ENCODE measurements around the gene RGSL1. TPM values are rescaled to one million over a fixed set of nuclear protein-coding genes. Genes with fewer than 3 reads are reported as not detected.
"Not testable (repeated sequence)": the region's sequence is repeated elsewhere in the genome, so short reads cannot be mapped to it uniquely, and the experiment has no call there.

The RGSL1 gene
- total and polyA plus RNA-seq, 2 donors, result not detected

DNA sequence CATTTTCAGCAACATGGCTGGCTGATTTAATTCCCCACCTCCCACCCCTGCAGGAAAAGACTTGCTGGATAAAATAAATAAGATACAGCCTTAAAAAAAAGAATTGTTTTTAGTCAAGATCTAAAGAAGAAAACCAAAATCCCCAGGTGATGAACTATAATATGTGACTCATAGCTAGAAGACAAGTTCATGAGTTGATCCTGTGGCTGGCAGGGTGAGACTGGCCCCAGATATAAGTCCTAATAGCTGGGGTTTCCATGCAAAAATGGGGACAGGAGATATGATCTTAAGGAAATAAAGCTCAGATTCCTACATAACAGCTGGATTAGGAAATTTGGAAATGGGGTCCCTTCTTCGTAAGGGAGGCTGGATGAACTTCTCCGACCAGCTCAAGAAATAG lies 21.9 kb upstream of the RGSL1 start:
- no peak overlapping the region for H3K4me3 ChIP-seq (ENCODE audit: low read depth, low read length)
- WGBS, result 85% methylated on average over 2 of the region's 2 CpGs
- no peak overlapping the region for H3K27ac ChIP-seq (ENCODE audit: low read depth)
- H3K36me3 ChIP-seq (ENCODE audit: insufficient read depth), result no peaks in the 10 kb centered on the region
- H3K4me1 ChIP-seq (ENCODE audit: insufficient read depth), result no peaks in the 10 kb centered on the region
- DNase-seq (ENCODE audit: extremely low spot score), result no peak

DNA sequence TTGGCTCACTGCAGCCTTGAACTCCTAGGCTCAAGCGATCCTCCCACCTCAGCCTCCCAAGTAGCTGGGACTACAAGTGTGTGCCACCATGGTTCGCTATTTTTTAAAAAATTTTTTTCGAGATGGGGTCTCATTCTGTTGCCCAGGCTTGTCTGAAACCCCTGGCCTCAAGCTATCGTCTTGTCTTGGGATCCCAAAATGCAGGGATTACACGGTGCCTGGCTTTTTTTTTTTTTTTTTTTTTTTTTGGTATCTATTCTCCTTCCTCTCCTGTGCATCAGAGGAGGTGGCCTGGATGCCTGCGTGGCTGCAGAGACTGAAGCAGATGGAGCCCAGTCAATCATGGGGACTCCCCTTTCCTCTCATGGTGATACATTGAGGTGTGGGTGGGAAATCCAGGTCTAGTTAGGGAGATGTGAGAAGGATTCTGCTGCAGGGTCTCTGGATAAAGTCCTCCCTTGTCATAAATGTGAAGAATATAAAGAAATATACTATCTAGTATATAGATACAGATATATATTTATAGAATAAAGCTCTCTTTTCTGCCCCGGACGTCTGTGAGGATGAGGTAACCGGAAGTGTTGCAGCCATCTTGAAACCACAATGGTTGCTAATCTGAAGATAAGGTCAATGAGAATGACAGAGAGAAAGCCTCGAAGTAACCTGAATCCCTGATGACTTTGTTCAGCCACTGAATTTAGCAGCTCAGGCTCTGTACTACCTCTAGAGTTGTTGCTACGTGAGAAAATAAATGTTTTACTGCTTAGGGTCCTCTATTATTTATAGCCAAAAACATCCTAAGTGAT lies 19.5 kb upstream of the RGSL1 start:
- Histone ChIP-seq H3K4me3 (ENCODE audit: low read depth, low read length) (no peak overlapping the region), H3K4me1 (ENCODE audit: insufficient read depth) (no peaks in the 10 kb centered on the region), H3K36me3 (ENCODE audit: insufficient read depth) (no peaks in the 10 kb centered on the region), H3K27ac (ENCODE audit: low read depth) (no peak overlapping the region)
- no peak for DNase-seq (ENCODE audit: extremely low spot score)
- 74% methylated on average over 11 of the region's 11 CpGs for WGBS

DNA sequence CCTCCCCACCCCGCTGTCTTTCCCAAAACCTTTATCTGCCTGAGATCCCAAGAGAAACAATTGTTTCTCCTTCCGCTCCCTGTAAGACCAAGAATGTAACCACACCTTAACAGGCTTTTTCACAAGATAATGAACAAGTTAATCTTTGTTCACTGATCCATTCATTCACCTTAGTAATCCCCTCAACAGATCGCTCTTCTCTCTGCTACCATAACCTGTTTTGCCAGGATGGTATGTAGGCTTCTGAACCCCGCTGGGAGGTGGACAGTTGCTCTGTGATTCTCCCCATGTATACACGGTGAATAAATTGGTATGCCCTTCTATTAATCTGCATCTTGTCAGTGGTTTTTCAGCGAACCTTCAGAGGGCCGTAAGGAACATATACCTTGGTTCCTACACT lies 18.7 kb upstream of the RGSL1 start:
- Histone ChIP-seq H3K4me3 (ENCODE audit: low read depth, low read length) (no peak overlapping the region), H3K27ac (ENCODE audit: low read depth) (no peak overlapping the region), H3K36me3 (ENCODE audit: insufficient read depth) (no peaks in the 10 kb centered on the region), H3K4me1 (ENCODE audit: insufficient read depth) (no peaks in the 10 kb centered on the region)
- DNase-seq (ENCODE audit: extremely low spot score), result no peak
- 88% methylated on average over 7 of the region's 7 CpGs for WGBS

DNA sequence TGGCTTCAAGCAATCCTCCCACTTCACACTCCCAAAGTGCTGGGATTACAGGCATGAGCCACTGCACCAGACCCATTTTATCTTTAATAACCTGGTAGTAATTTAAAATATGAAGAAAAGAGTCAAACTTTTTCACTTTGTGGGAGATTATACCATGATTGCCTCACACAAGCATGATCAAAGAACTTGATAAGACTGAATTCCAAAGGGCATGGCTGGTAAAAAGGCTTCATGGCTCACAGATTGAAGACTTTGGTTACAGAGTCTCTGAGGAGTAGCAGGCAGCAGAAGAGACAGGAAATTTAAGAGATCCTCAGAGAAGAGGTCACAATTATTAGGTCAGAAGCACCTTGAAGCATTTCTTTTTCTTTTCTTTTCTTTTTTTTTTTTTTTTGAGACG lies 16.4 kb upstream of the RGSL1 start:
- WGBS, result 100% methylated on average over 1 of the region's 1 CpG
- Histone ChIP-seq H3K4me1 (ENCODE audit: insufficient read depth) (no peaks in the 10 kb centered on the region), H3K36me3 (ENCODE audit: insufficient read depth) (no peaks in the 10 kb centered on the region), H3K4me3 (ENCODE audit: low read depth, low read length) (no peak overlapping the region), H3K27ac (ENCODE audit: low read depth) (no peak overlapping the region)
- no peak for DNase-seq (ENCODE audit: extremely low spot score)

GRCh38 chr1:182438326-182438725 lies 11.6 kb upstream of the RGSL1 start:
- Histone ChIP-seq H3K27ac (ENCODE audit: low read depth) (no peak overlapping the region), H3K4me1 (ENCODE audit: insufficient read depth) (no peaks in the 10 kb centered on the region), H3K36me3 (ENCODE audit: insufficient read depth) (no peaks in the 10 kb centered on the region), H3K4me3 (ENCODE audit: low read depth, low read length) (no peak overlapping the region)
- DNase-seq (ENCODE audit: extremely low spot score), result no peak
- WGBS, result 78% methylated on average over 1 of the region's 1 CpG

DNA sequence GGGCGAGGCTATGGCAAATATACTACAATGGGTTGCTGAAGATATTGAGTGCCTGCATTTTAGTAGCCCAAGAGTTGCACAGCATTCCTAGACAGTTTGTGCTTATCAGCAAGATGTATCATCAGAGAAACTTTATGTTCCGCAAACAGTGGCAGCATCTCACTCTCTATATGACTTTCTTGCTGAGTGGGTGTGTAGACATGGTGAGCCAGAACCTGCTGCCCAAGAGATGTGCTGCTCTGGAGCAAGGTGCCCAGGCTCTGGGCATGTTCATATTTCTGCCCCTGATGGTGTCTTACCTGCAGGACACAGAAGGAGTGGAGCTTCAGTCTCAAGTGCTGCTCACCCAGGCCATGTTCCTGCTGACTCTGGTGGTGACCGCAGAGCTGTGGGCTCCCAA lies 8.2 kb upstream of the RGSL1 start:
- no peak overlapping the region for H3K27ac ChIP-seq (ENCODE audit: low read depth)
- 90% methylated on average over 3 of the region's 3 CpGs for WGBS
- H3K36me3 ChIP-seq (ENCODE audit: insufficient read depth), result no peaks in the 10 kb centered on the region
- no peak for DNase-seq (ENCODE audit: extremely low spot score)
- H3K4me3 ChIP-seq (ENCODE audit: low read depth, low read length), result no peak overlapping the region
- H3K4me1 ChIP-seq (ENCODE audit: insufficient read depth), result no peaks in the 10 kb centered on the region

DNA sequence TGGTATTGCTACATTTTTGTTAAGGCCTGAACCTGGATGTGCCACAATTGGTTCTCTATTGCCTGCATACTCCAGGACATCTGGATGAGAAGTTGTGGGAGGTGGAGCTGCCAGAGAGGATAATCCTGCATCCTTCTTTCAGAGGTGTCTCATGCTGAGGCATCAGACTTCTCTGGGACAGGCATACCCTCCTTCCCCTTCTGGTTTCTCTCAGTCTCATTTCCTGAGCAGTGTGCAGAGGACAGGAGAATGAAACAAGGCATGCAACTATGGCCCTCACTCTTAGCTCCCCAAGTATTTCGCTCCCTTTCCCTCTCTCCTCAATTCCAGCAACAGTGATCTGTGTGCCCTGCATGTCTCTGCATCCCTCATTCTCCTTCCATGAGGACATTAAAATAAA lies 7.6 kb upstream of the RGSL1 start:
- no peak overlapping the region for H3K4me3 ChIP-seq (ENCODE audit: low read depth, low read length)
- H3K36me3 ChIP-seq (ENCODE audit: insufficient read depth), result no peaks in the 10 kb centered on the region
- 79% methylated on average over 1 of the region's 1 CpG for whole genome bisulfite sequencing
- DNase-seq (ENCODE audit: extremely low spot score), result no peak
- no peak overlapping the region for H3K27ac ChIP-seq (ENCODE audit: low read depth)
- H3K4me1 ChIP-seq (ENCODE audit: insufficient read depth), result no peaks in the 10 kb centered on the region

DNA sequence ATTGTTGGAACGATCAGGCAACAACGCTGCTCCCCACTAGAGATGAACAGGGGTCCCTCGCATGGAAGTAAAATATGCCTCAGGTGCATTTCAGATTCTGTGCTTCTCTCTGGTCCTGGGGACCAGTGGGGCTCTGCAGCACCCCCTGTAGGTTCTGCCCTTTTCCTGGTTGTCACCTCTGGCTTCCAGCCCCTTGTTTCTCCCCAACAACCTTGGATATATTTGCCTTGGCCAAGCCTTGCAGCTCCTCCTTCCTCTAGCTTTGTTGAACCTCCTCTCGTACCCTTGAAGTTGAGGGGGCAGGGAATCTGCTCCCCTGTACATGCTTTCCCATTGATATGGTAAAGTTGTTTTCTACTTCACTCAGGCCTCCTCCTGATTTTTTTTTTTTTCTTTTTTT lies 5.4 kb upstream of the RGSL1 start:
- DNase-seq (ENCODE audit: extremely low spot score), result no peak
- H3K36me3 ChIP-seq (ENCODE audit: insufficient read depth), result no peaks in the 10 kb centered on the region
- no peaks in the 10 kb centered on the region for H3K4me1 ChIP-seq (ENCODE audit: insufficient read depth)
- H3K27ac ChIP-seq (ENCODE audit: low read depth), result no peak overlapping the region
- H3K4me3 ChIP-seq (ENCODE audit: low read depth, low read length), result no peak overlapping the region
- 60% methylated on average over 4 of the region's 4 CpGs for WGBS

GRCh38 chr1:182446033-182446669 lies 3.8 kb upstream of the RGSL1 start:
- no peaks in the 10 kb centered on the region for H3K36me3 ChIP-seq (ENCODE audit: insufficient read depth)
- H3K4me1 ChIP-seq (ENCODE audit: insufficient read depth), result no peaks in the 10 kb centered on the region
- no peak overlapping the region for H3K27ac ChIP-seq (ENCODE audit: low read depth)
- WGBS, result 5% methylated on average over 3 of the region's 3 CpGs
- no peak overlapping the region for H3K4me3 ChIP-seq (ENCODE audit: low read depth, low read length)
- DNase-seq (ENCODE audit: extremely low spot score), result no peak

GRCh38 chr1:182447124-182447523 lies 2.8 kb upstream of the RGSL1 start:
- H3K27ac ChIP-seq (ENCODE audit: low read depth); H3K4me3 ChIP-seq (ENCODE audit: low read depth, low read length); H3K4me1 ChIP-seq (ENCODE audit: insufficient read depth); DNase-seq (ENCODE audit: extremely low spot score); H3K36me3 ChIP-seq (ENCODE audit: insufficient read depth): not testable (repeated sequence)
- WGBS, result 97% methylated on average over 2 of the region's 2 CpGs

- Histone ChIP-seq H3K27ac (ENCODE audit: low read depth) (no peak overlapping the region), H3K36me3 (ENCODE audit: insufficient read depth) (no peaks in the 10 kb centered on the region), H3K4me3 (ENCODE audit: low read depth, low read length) (no peak overlapping the region), H3K4me1 (ENCODE audit: insufficient read depth) (no peaks in the 10 kb centered on the region)
- WGBS, result 95% methylated on average over 1 of the region's 1 CpG
- no peak for DNase-seq (ENCODE audit: extremely low spot score)
Observed at GRCh38 chr1:182447660-182448059, 2.3 kb upstream of the RGSL1 start.

GRCh38 chr1:182453631-182454030 lies 3.7 kb downstream of the RGSL1 start:
- 73% methylated on average over 7 of the region's 7 CpGs for WGBS
- DNase-seq (ENCODE audit: extremely low spot score), result no peak
- Histone ChIP-seq H3K4me1 (ENCODE audit: insufficient read depth) (no peaks in the 10 kb centered on the region), H3K36me3 (ENCODE audit: insufficient read depth) (no peaks in the 10 kb centered on the region), H3K27ac (ENCODE audit: low read depth) (no peak overlapping the region), H3K4me3 (ENCODE audit: low read depth, low read length) (no peak overlapping the region)

DNA sequence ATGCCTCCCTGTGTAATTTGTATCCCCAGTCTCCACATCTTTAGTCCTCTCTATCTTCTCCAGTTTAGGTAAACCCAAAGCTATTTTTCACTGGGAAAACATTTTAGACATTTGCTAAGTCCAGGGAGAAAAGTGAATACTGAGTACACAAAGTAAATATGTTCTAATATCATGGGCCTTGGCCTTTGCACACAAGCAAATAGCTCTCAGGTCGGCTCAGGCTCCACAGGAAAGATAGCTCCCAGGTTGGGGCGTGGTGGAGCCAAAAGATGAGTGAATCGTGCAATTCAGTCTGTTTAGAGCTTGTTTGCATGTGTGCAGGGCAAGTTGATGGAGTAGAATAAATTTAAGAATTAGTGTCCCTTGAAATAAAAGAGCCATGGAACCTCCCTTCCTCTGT lies 7.9 kb downstream of the RGSL1 start:
- 66% methylated on average over 3 of the region's 3 CpGs for whole genome bisulfite sequencing
- Histone ChIP-seq H3K4me3 (ENCODE audit: low read depth, low read length) (no peak overlapping the region), H3K36me3 (ENCODE audit: insufficient read depth) (no peaks in the 10 kb centered on the region)

GRCh38 chr1:182459949-182460348 lies 10.0 kb downstream of the RGSL1 start:
- 90% methylated on average over 3 of the region's 3 CpGs for WGBS
- Histone ChIP-seq H3K4me3 (ENCODE audit: low read depth, low read length) (no peak overlapping the region), H3K4me1 (ENCODE audit: insufficient read depth) (no peaks in the 10 kb centered on the region), H3K27ac (ENCODE audit: low read depth) (no peak overlapping the region), H3K36me3 (ENCODE audit: insufficient read depth) (no peaks in the 10 kb centered on the region)
- DNase-seq (ENCODE audit: extremely low spot score), result no peak

More for the DNA sequence above, 7.9 kb downstream of the RGSL1 start:
- DNase-seq (ENCODE audit: extremely low spot score), result no peak
- Histone ChIP-seq H3K27ac (ENCODE audit: low read depth) (no peak overlapping the region), H3K4me1 (ENCODE audit: insufficient read depth) (no peaks in the 10 kb centered on the region)

Data from urinary bladder (tissue), 4 donors.